ENCODE results near the gene RBSN.
A peak's percentile ranks its signal among the peaks of the same experiment; 100 is the strongest.

Gene RBSN

GRCh38 chr3:15029625-15030024 lies 69.3 kb downstream of the RBSN start:
- ATAC-seq (no peak), DNase-seq (ENCODE audit: low spot score in 2 of 2) (no peak)
- peaks cover 100% of the 10 kb centered on the region for H3K36me3 Mint-ChIP-seq
- peak overlapping the region; percentile 9 for H3K27ac Mint-ChIP-seq
- no peaks in the 10 kb centered on the region for H3K9me3 Mint-ChIP-seq
- no peak overlapping the region for H3K4me3 Mint-ChIP-seq
- no peaks in the 10 kb centered on the region for H3K4me1 Mint-ChIP-seq

- no peaks in the 10 kb centered on the region for H3K4me1 Mint-ChIP-seq
- H3K27ac Mint-ChIP-seq: peak overlapping the region; percentile 48
- H3K36me3 Mint-ChIP-seq: peaks cover 100% of the 10 kb centered on the region
Measured at GRCh38 chr3:15023719-15024118, 75.2 kb downstream of the RBSN start.

GRCh38 chr3:15023249-15023648 lies 75.7 kb downstream of the RBSN start:
- Mint-ChIP-seq H3K27ac (no peak overlapping the region), H3K4me3 (no peak overlapping the region), H3K9me3 (no peaks in the 10 kb centered on the region), H3K4me1 (no peaks in the 10 kb centered on the region), H3K36me3 (peaks cover 100% of the 10 kb centered on the region)
- DNase-seq (ENCODE audit: low spot score in 2 of 2) (no peak), ATAC-seq (no peak)

More at GRCh38 chr3:15023719-15024118, 75.2 kb downstream of the RBSN start:
- ATAC-seq (no peak), DNase-seq (ENCODE audit: low spot score in 2 of 2) (no peak)
- Mint-ChIP-seq H3K9me3 (no peaks in the 10 kb centered on the region), H3K4me3 (no peak overlapping the region)
